Stimulated activated effector memory CD8-positive, alpha-beta T cell treated with anti-CD3 and anti-CD28 coated beads, Interleukin-12 subunit alpha, Interleukin-12 subunit beta, amount 100 ng/mL, for 72 hours (primary cell): ENCODE measurements around the gene JARID2.
A peak's percentile ranks its signal among the peaks of the same experiment; 100 is the strongest.
"Not testable (repeated sequence)": the region's sequence is repeated elsewhere in the genome, so short reads cannot be mapped to it uniquely, and the experiment has no call there.

Source experiments
- ATAC-seq: fragments of 150-1000 bp; cut with Tn5 transposase; 2 replicates; pipeline ENCODE4 v1.10.0; 2021
- DNase-seq, 2 donors: peaks; one replicate each; pipeline ENCODE4 v3.0.0; 2021 to 2022; ENCODE audit warnings: low spot score in 2 of 2
- H3K27ac Mint-ChIP-seq: one replicate; pipeline ENCODE4 v1.8.0; 2022; ENCODE audit warnings: mild to moderate bottlenecking, mixed read lengths
- H3K36me3 Mint-ChIP-seq: one replicate; pipeline ENCODE4 v1.8.0; 2022; ENCODE audit warnings: mild to moderate bottlenecking, mixed read lengths
- H3K4me1 Mint-ChIP-seq: one replicate; pipeline ENCODE4 v1.8.0; 2022; ENCODE audit warnings: mixed read lengths
- H3K4me3 Mint-ChIP-seq: one replicate; pipeline ENCODE4 v1.8.0; 2022; ENCODE audit warnings: mild to moderate bottlenecking, mixed read lengths
- H3K9me3 Mint-ChIP-seq: one replicate; pipeline ENCODE4 v1.8.0; 2022; ENCODE audit warnings: mixed read lengths

JARID2 gene

DNA sequence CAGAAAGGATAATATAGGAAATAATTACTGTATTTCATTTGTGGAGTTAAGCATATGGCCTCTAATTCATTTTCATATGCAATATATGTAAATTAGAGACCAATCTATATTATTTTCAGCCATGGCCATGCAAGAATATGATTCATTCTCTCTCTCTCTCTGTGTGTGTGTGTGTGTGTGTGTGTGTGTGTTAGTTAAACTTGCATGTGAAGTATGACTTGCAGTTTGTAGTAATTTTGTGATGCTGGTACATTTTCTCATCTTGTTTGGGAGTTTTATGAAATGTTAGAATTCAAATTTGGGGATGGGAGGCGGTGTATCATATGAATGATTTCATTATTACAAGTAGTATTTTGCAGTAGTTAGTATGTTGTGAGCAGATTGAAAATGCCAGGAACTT is 74.8 kb downstream of the JARID2 start:
- Mint-ChIP-seq H3K27ac (no peak overlapping the region), H3K9me3 (no peaks in the 10 kb centered on the region), H3K4me3 (no peak overlapping the region), H3K4me1 (peaks cover 84% of the 10 kb centered on the region), H3K36me3 (peaks cover 20% of the 10 kb centered on the region)
- DNase-seq (no peak), ATAC-seq (no peak)

DNA sequence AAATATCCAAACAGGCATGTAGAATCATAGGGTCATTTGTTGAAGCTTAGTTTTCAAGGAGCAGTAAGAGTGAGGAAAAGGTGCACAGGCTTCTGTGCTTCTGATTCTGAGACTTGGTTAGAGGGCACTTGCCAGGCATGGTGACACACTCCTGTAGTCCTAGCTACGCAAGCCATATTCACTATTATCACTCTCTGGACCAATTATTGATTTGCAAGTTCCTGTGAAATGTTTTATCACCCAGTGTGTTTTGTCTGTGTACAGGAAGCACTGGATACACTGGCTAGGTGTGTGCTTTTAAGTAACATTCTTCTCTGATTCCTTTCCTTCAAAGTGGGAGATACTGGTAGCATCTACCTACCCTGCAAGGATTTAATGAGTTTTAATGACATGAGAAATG is 76.3 kb downstream of the JARID2 start:
- no peak for DNase-seq
- ATAC-seq, result no peak
- Mint-ChIP-seq H3K4me1 (peaks cover 84% of the 10 kb centered on the region), H3K4me3 (no peak overlapping the region), H3K9me3 (no peaks in the 10 kb centered on the region), H3K36me3 (peaks cover 23% of the 10 kb centered on the region), H3K27ac (peak overlapping the region; percentile 83)

DNA sequence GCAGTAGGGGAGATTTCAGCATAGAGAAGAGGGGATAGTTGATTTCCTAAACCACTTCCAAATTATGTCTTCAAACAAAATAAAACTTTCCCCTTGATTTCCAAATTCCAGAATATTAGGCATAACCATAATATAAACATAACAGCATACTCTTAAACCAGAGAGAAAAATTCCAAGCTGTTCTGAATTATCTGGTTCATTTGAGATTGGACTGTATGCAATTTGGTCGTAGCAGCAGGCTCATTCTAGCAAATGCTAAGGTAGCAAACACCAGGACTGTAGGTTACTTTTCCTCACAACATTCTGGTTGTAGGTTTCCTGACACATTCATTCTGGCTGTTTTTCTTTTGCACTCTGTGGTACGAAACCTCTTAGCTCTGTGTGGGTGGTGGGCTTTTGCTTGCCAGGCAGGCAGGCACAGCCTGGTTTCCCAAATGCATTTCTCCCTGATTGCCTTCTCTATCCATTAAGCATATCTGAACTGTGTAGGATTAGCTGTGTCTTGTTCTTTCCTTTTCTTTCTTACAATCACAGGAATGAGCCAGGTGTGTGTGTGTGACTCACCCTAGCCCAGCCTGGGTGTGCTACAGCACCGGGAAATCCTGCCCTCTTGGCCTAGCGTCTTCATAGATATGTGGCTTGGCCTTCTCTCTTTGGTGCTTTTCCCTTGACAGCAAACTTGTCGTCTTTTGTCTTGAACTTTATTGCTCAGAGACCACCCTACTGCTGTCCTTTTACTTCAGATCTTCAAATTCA is 77.1 kb downstream of the JARID2 start:
- Mint-ChIP-seq H3K4me3 (no peak overlapping the region), H3K4me1 (peaks cover 85% of the 10 kb centered on the region), H3K9me3 (no peaks in the 10 kb centered on the region), H3K36me3 (peaks cover 26% of the 10 kb centered on the region), H3K27ac (peak overlapping the region; percentile 83)
- DNase-seq (no peak), ATAC-seq (no peak)

DNA sequence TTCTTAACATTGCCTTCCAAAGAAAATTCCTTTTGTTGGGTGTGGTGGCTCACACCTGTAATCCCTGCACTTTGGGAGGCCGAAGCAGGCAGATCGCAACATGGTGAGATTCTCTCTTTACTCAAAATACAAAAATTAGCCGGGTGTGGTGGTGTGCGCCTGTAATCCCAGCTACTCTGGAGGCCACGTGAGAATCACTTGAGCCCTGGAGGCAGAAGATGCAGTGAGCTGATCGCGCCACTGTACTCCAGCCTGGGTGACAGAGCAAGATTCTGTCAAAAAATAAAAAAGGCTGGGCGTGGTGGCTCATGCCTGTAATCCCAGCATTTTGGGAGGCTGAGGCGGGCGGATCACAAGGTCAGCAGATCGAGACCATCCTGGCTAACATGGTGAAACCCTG is 77.7 kb downstream of the JARID2 start:
- peak overlapping the region; percentile 83 for H3K27ac Mint-ChIP-seq
- not testable (repeated sequence) for H3K4me3 Mint-ChIP-seq, H3K9me3 Mint-ChIP-seq, ATAC-seq, DNase-seq
- peaks cover 85% of the 10 kb centered on the region for H3K4me1 Mint-ChIP-seq
- peaks cover 26% of the 10 kb centered on the region for H3K36me3 Mint-ChIP-seq

DNA sequence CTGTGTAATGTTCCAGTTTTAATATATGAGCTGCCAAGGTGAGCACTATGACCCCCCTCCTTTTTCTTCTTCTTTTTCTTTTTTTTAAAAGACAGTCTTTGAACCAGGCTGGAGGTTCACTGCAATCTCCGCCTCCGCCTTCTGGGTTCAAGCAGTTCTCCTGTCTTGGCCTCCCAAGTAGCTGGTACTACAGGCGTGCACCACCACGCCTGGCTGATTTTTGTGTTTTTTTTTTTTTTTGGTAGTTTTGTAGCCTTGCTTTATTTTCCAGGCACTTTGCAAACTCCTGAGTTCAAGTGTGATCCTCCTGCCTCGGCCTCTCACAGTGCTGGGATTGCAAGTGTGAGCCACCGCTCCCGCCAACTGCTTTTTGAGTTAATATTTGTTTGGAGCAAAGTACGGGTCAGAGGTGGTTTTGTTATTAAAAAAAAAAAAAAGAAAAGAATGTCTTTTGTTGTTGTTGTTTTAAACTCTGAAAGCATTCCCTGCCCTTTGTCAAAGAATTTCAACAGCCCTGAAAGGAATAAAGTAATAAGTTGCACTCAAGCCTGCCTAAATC is 78.6 kb downstream of the JARID2 start:
- H3K4me1 Mint-ChIP-seq, result peaks cover 85% of the 10 kb centered on the region
- peak overlapping the region; percentile 82 for H3K27ac Mint-ChIP-seq
- peaks cover 24% of the 10 kb centered on the region for H3K36me3 Mint-ChIP-seq
- no peak overlapping the region for H3K4me3 Mint-ChIP-seq
- no peak for ATAC-seq
- H3K9me3 Mint-ChIP-seq, result no peaks in the 10 kb centered on the region
- no peak for DNase-seq

DNA sequence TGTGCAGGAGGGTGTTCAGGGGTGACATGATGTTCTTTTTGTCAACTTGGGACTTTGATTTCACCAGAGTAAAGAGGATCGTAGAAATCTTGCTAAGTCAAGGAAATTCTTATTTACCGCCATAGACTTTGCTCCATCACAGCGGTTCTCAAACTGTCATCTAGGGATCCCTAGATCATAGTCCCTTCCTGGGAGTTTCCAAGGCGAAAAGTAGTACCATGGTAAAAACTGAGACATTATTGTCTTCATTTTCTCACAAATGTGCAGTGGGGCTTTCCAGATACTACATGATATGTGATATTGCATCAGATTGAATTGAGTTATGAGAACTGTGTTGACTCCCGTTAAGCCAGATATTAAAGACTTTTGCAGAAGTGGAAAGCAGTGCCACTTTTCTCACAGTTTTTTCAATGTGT is 79.7 kb downstream of the JARID2 start:
- H3K27ac Mint-ChIP-seq, result peak overlapping the region; percentile 82
- H3K4me1 Mint-ChIP-seq, result peaks cover 85% of the 10 kb centered on the region
- H3K4me3 Mint-ChIP-seq, result no peak overlapping the region
- H3K9me3 Mint-ChIP-seq, result no peaks in the 10 kb centered on the region
- ATAC-seq (peak; percentile 46), DNase-seq (no peak)
- peaks cover 20% of the 10 kb centered on the region for H3K36me3 Mint-ChIP-seq

DNA sequence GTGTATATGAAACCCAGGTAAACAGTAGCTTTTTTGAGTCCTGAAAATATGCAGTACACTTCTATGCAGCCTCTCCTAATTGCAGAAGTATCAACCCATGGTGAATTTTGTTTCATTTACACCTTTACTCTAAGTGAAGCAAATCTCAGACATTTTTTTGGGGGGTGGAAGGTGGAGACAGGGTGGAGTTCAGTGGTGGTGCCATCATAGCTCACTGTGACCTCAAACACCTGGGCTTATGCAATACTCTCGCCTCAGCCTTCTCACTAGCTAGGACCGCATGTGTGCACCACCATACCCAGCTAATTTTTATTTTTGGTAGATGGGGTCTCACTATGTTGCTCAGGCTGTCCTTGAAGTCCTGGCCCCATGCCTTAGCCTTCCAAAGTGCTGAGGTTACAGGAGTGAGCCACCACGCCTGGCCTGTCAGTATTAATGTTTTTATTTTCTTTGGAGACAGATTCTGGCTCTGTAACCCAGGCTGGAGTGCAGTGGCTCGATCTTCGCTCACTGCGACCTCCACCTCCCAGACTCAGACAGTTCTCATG is 80.3 kb downstream of the JARID2 start:
- Mint-ChIP-seq H3K4me1 (peaks cover 86% of the 10 kb centered on the region), H3K4me3 (no peak overlapping the region), H3K9me3 (no peaks in the 10 kb centered on the region), H3K27ac (peak overlapping the region; percentile 82), H3K36me3 (peaks cover 20% of the 10 kb centered on the region)
- peak; percentile 51 for ATAC-seq
- DNase-seq, result no peak

DNA sequence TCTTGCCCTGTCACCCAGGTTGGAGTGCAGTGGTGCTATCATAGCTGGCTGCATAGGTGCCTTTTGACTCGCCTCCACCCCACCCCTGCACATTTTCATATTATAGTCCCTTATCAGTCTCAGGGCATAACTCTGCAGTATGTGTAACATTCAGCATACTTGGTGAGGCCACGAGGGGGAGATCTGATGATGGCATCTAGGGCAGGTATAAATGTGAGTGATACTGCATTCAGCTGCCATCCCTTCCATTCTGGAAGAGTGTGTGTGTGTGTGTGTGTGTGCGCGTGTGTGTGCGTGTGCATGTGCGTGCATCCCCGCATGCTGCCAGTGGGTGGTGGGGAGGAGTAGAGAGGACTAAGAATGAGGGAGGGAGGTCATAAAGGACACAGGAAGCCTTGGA is 81.4 kb downstream of the JARID2 start:
- DNase-seq (no peak), ATAC-seq (peak; percentile 70)
- Mint-ChIP-seq H3K27ac (peak overlapping the region; percentile 82), H3K9me3 (no peaks in the 10 kb centered on the region), H3K4me3 (peak overlapping the region; percentile 19), H3K4me1 (peaks cover 81% of the 10 kb centered on the region), H3K36me3 (peaks cover 21% of the 10 kb centered on the region)

DNA sequence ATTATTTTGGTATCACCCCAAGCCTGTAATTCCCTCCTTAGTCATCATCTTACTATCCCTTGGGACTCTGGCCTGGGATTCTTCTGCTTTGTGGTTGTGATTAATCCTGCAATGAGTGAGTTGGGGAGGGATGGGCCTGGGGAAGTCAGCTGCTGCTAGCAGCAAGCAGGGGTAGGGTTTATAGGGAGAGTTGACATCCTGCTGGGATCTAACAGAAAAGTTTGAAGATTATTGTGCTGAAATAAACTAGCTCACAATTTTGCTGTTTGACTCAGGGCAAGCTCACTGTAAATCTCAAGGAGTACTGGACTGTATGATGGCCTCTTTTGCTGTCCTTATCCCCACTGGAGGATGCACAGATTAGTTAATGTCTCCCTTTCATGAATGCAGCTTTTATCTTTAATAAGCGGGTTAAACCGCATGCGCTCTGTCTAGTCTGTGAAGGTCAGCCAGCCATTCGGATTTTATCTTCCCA is 83.4 kb downstream of the JARID2 start:
- Mint-ChIP-seq H3K36me3 (peaks cover 27% of the 10 kb centered on the region), H3K9me3 (no peaks in the 10 kb centered on the region), H3K27ac (peak overlapping the region; percentile 86), H3K4me1 (peaks cover 78% of the 10 kb centered on the region), H3K4me3 (peak overlapping the region; percentile 59)
- ATAC-seq, result no peak
- DNase-seq, result no peak

DNA sequence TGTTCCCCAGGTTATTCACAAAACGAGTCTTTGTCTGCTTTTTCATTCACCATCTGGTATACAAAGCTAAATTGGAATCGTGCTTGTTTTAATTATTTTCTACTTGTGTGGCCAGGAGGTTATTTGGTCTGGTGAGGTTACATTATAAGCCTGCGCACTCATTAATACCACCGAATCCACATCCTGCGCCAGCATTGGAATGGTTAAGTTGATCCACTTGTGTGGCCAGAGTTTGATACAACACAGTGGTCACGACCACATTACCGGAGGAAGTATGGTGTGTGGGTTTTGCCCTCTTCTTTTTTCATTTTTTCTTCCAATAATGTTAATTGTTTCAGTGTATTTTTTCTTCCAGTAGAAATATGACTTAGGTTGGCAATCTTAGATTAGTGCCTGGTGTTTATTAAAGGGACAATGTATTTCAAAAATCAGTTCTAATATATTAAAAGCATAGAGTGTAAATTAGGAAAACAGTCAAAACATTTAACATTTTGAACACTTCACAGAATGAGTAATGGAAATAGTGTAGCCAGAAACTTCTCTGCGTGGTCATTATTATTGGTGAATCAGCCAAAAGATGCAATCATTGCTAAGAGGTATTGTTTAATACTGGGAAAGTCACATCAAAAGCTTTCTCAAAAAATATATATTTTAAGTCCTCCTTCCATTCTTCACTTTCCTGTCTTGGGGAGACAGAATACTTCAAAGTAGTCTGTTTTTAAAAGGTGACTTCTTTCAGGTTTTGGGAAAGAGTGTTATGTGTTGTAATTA is 84.5 kb downstream of the JARID2 start:
- H3K4me3 Mint-ChIP-seq, result peak overlapping the region; percentile 59
- peak; percentile 70 for ATAC-seq

DNA sequence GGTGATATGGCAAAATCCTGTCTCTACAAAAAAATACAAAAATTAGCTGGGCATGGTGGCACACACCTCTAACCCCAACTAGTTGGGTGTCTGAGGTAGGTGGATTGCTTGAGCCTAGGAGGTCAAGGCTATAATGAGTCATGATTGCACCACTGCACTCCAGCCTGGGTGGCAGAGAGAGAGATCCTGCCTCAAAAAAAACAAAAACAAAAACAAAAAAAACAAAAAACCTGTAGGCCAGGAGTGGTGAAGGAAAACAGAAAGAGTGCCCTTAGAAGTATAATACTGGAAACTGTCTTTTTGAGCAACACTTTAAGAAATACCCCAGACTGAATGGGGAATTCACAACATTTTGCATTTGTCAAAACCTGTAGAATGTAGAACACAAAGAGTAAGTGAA is 85.3 kb downstream of the JARID2 start:
- Mint-ChIP-seq H3K36me3 (peaks cover 32% of the 10 kb centered on the region), H3K27ac (peak overlapping the region; percentile 86), H3K9me3 (no peaks in the 10 kb centered on the region), H3K4me1 (peaks cover 85% of the 10 kb centered on the region), H3K4me3 (peak overlapping the region; percentile 59)
- ATAC-seq, result peak; percentile 65
- no peak for DNase-seq

More for the DNA sequence above, 84.5 kb downstream of the JARID2 start:
- Mint-ChIP-seq H3K27ac (peak overlapping the region; percentile 86), H3K9me3 (no peaks in the 10 kb centered on the region), H3K4me1 (peaks cover 85% of the 10 kb centered on the region), H3K36me3 (peaks cover 27% of the 10 kb centered on the region)
- no peak for DNase-seq

DNA sequence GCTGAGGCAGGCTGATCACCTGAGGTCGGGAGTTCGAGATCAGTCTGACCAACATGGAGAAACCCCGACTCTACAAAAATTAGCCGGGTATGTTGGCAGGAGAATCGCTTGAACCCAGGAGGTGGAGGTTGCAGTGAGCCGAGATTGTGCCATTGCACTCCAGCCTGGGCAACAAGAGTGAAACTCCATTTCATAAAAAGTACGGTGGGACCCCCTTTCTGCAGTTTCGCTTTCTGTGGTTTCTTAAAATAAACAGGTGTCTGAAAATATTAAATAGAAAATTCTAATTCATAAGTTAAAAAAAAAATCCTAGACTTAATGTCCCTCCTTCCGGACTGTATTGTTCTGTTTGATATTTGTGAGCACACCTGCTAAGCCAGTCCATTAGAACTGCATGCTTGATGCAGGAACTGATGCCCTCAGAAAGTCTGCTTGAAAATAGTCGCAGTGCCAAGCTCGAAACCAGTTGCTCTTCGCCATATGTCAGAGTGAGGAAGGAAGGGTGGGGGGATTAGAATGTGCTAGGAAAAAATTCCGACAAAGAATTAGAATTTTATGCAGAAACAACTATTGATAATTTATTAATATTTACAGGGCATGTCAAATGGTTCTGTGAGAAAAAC is 85.9 kb downstream of the JARID2 start:
- DNase-seq (no peak), ATAC-seq (no peak)
- Mint-ChIP-seq H3K36me3 (peaks cover 31% of the 10 kb centered on the region), H3K4me1 (peaks cover 81% of the 10 kb centered on the region), H3K4me3 (peak overlapping the region; percentile 59), H3K27ac (peak overlapping the region; percentile 86), H3K9me3 (no peaks in the 10 kb centered on the region)

DNA sequence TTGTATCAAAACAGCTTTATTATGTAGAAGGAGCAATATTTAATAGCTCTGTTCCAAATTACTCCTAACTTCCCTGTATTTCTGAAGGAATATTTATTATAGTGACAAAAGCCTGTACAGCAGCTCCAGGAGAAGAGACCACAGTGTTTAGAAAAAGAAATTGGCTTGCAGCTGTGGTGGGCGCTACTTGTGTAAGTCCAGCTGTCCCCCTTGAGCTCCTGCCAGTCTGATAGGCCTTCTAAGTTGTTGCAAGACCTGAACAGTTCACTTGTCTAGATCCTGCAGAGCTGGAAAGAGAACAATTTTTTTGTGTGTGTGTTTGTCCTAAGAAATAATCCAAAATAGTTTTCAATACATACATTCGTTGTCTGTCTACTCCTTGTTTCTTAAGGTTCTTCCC is 86.6 kb downstream of the JARID2 start:
- Mint-ChIP-seq H3K4me3 (no peak overlapping the region), H3K4me1 (peaks cover 81% of the 10 kb centered on the region), H3K27ac (no peak overlapping the region), H3K9me3 (no peaks in the 10 kb centered on the region), H3K36me3 (peaks cover 29% of the 10 kb centered on the region)
- ATAC-seq, result no peak
- DNase-seq, result no peak

DNA sequence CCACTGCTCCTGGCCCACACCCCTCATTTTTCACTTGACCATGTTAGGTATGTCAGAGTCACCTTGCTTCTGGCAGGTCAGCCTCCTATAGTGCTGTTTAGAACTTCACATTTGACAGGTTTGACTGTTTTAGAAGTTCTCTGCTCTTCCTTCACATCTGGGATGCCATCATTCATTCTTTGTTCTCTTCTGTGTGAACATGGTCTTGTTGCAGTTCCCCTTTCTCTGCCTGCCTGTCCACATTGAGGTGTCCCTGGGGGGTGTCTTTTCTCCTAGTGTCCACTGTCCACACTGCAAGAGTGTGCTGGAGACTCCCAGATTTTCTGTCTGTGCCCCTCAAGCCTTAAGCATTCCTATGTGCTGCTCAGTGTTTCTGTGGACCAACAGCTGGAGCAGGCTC is 89.5 kb downstream of the JARID2 start:
- peak overlapping the region; percentile 79 for H3K27ac Mint-ChIP-seq
- no peak for DNase-seq
- H3K9me3 Mint-ChIP-seq, result no peaks in the 10 kb centered on the region
- H3K4me3 Mint-ChIP-seq, result no peak overlapping the region
- peaks cover 74% of the 10 kb centered on the region for H3K4me1 Mint-ChIP-seq
- no peak for ATAC-seq
- H3K36me3 Mint-ChIP-seq, result peaks cover 29% of the 10 kb centered on the region

DNA sequence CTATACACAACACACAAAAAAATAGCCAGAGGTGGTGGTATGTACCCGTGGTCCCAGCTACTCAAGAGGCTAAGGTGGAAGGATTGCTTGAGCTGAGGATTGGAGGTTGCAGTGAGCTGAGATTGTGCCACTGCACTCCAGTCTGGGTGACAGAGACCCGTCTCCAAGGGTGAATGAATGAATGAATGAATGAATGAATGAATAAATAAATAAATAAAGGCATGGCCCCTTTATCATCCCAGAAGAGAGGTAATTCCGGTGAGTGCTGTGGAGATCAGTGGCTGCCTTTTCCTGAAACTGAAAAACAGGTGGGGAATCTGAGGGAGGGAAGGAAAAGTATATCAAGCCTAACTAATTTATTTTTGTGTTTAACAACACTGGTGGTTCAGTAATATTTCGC is 90.0 kb downstream of the JARID2 start:
- H3K36me3 Mint-ChIP-seq, result peaks cover 29% of the 10 kb centered on the region
- DNase-seq, result no peak

More for the DNA sequence above, 90.0 kb downstream of the JARID2 start:
- Mint-ChIP-seq H3K4me1 (peaks cover 74% of the 10 kb centered on the region), H3K4me3 (no peak overlapping the region), H3K27ac (peak overlapping the region; percentile 79), H3K9me3 (no peaks in the 10 kb centered on the region)
- no peak for ATAC-seq
